Panc1 (cell line): ENCODE data around the gene SRSF7. TPM values are rescaled to one million over a fixed set of nuclear protein-coding genes. Genes with fewer than 3 reads are reported as not detected.

ENCODE experiments used
- ATAC-seq: fragments of 200-7000 bp; cut with Tn5 transposase; 2 replicates; pipeline ENCODE4 v1.9.1; 2020; ENCODE audit warnings: mild to moderate bottlenecking, moderate library complexity
- BruUV-seq: library from RNA; stranded (reverse); fragments of 400-500 nt; replicated peaks from 2 replicates; lab custom pipeline; 2021; lab: Mats Ljungman, UMichigan
- CTCF ChIA-PET: fragments of 300-600 bp; sonication (Branson Sonifier 250); formaldehyde crosslinking; loops from one replicate; lab custom pipeline; 2022; ENCODE audit warnings: antibody characterized with exemption; lab: Charles Lee
- POLR2A ChIA-PET: fragments of 300-600 bp; sonication (Branson Sonifier 250); formaldehyde crosslinking; loops from one replicate; lab custom pipeline; 2022; ENCODE audit warnings: antibody characterized with exemption; lab: Charles Lee
- DNase-seq: peaks from one replicate; pipeline ENCODE4 v3.0.0-alpha.2; 2010; ENCODE audit warnings: low read depth, low spot score
- H3K27ac ChIP-seq: 2 replicates; pipeline ENCODE4 v1.5.1; 2011; ENCODE audit warnings: mild to moderate bottlenecking, low read length, inconsistent platforms
- H3K27me3 ChIP-seq: fragments of 200-500 bp; sonication (Bioruptor generic); 2 replicates; pipeline ENCODE4 v1.6.0; 2014; ENCODE audit warnings: low read length, inconsistent platforms; ENCODE audit not compliant: control insufficient read depth, insufficient read depth
- H3K36me3 ChIP-seq: fragments of 200-500 bp; sonication (Bioruptor generic); 2 replicates; pipeline ENCODE4 v1.5.1; 2014; ENCODE audit warnings: inconsistent platforms, mild to moderate bottlenecking, low read length, moderate library complexity; ENCODE audit not compliant: control insufficient read depth, insufficient read depth
- H3K4me1 ChIP-seq: 2 replicates; pipeline ENCODE4 v1.5.1; 2011; ENCODE audit warnings: inconsistent platforms, mild to moderate bottlenecking, low read length, moderate library complexity; ENCODE audit not compliant: control insufficient read depth, insufficient read depth
- H3K4me3 ChIP-seq, 2 experiments: 2 replicates each; pipeline ENCODE4 v1.5.1; 2011 to 2012; ENCODE audit warnings: low read depth in 2 of 2, low read length in 2 of 2, mild to moderate bottlenecking in 2 of 2, inconsistent platforms in 1 of 2, moderate library complexity in 1 of 2
- H3K9me3 ChIP-seq: fragments of 200-500 bp; sonication (Bioruptor generic); 2 replicates; pipeline ENCODE4 v1.5.1; 2014; ENCODE audit warnings: low read depth, mild to moderate bottlenecking, inconsistent platforms, low read length, moderate library complexity; ENCODE audit not compliant: control insufficient read depth, insufficient read depth
- CTCF ChIP-seq: fragments of 450-650 bp; IDR thresholded peaks from 2 replicates; pipeline ENCODE4 v1.5.1; 2017; ENCODE audit warnings: mild to moderate bottlenecking
- POLR2AphosphoS5 ChIP-seq: IDR thresholded peaks from 2 replicates; pipeline ENCODE4 v1.6.1; 2012; ENCODE audit warnings: mild to moderate bottlenecking, low read depth, low read length, moderate library complexity
- REST ChIP-seq, 2 experiments: IDR thresholded peaks; 2 replicates each; pipeline ENCODE4 v1.6.1; 2011 to 2012; ENCODE audit warnings: low read depth in 2 of 2, control low read depth in 1 of 2, low read length in 1 of 2, mild to moderate bottlenecking in 1 of 2, moderate library complexity in 1 of 2; ENCODE audit not compliant: insufficient read depth in 1 of 2
- SIN3A ChIP-seq: IDR thresholded peaks from 2 replicates; pipeline ENCODE4 v1.6.1; 2012; ENCODE audit warnings: low read depth, mild to moderate bottlenecking, low read length, moderate library complexity, borderline replicate concordance; ENCODE audit not compliant: insufficient read depth
- TCF7L2 ChIP-seq: IDR thresholded peaks from 2 replicates; pipeline ENCODE4 v1.6.1; 2011; ENCODE audit warnings: mild to moderate bottlenecking, low read depth, low read length, inconsistent platforms
- in situ Hi-C: cut with HindIII; loops from 2 replicates; pipeline ENCODE4 v1.10.0; 2016; ENCODE audit warnings: low sequenced_read_pairs, low pct_unique_long_range_greater_than_20kb
- intact Hi-C: fragments of 100-400 bp; cut with micrococcal nuclease; formaldehyde crosslinking; loops from one replicate; pipeline ENCODE4 v1.10.0; 2022; ENCODE audit not compliant: unreplicated experiment
- total RNA-seq: library from RNA; stranded (reverse); gene quantifications from one replicate; pipeline ENCODE4 v1.2.1, GENCODE V29; 2021; ENCODE audit not compliant: unreplicated experiment

The SRSF7 gene
- total RNA-seq, 1 experiment from 2014 or later: 220 TPM

DNA sequence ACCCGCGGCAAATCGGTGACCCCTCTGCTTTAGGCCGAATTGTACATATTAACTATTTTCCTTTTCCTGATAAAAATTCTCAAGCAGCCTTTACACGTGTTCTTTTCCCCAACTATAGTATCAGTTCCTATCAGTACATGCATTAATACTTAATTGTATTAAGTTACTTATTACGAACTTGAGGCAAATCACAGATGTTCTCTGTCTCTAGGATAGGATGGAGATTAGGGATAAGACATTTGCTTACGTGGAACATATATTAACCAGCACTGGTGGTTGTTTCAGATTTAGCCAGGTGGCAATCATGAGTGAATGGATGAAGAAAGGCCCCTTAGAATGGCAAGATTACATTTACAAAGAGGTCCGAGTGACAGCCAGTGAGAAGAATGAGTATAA, 27.5 kb upstream of the SRSF7 start:
- no peaks in the 10 kb centered on the region for H3K27me3 ChIP-seq
- ATAC-seq (no peak), DNase-seq (no peak)
- intact Hi-C loops: no loop called here
- BruUV-seq: no TSS peak
- H3K4me1 ChIP-seq: peaks cover 3% of the 10 kb centered on the region; the same call in 1 of the 2 replicates
- in situ Hi-C loops: no loop called here
- ChIA-PET POLR2A (interaction anchor here (0.5 kb wide), 1 partner anchor 178 kb away, joined by 6 read pairs; no protein-coding TSS in a partner anchor), CTCF (no interaction called here)
- no peak for TF ChIP-seq POLR2AphosphoS5
- no peak for TF ChIP-seq CTCF
- no peak for TF ChIP-seq TCF7L2
- no peak for TF ChIP-seq REST (IDR thresholded peaks at IDR 0.05; ENCODE audit: insufficient read depth in 1 of 2, low read depth in 2 of 2, low read length in 1 of 2)
- TF ChIP-seq SIN3A: no peak
- H3K4me3 ChIP-seq: peak overlapping the region; percentile 75 to 97
- peak overlapping the region; percentile 93 for H3K27ac ChIP-seq
- H3K9me3 ChIP-seq: no peaks in the 10 kb centered on the region
- H3K36me3 ChIP-seq: no peaks in the 10 kb centered on the region; the same call in 1 of the 2 replicates

- Histone ChIP-seq H3K27me3 (no peaks in the 10 kb centered on the region), H3K9me3 (no peaks in the 10 kb centered on the region), H3K36me3 (no peaks in the 10 kb centered on the region; the same call in 1 of the 2 replicates), H3K27ac (no peak overlapping the region), H3K4me3 (no peak overlapping the region), H3K4me1 (peaks cover 3% of the 10 kb centered on the region; the same call in 1 of the 2 replicates)
- no TSS peak for BruUV-seq
- no peak for TF ChIP-seq REST (IDR thresholded peaks at IDR 0.05; ENCODE audit: insufficient read depth in 1 of 2, low read depth in 2 of 2, low read length in 1 of 2)
- TF ChIP-seq CTCF: no peak
- no peak for TF ChIP-seq TCF7L2
- no peak for TF ChIP-seq POLR2AphosphoS5
- TF ChIP-seq SIN3A: no peak
- intact Hi-C loops (no loop called here), in situ Hi-C loops (no loop called here)
- ChIA-PET POLR2A (interaction anchor here (0.7 to 2.1 kb wide), 2 partner anchors 25 to 137 kb away, joined by 3 to 7 read pairs; partner anchors contain the start of gene SRSF7), CTCF (no interaction called here)
- no peak for DNase-seq
- no peak for ATAC-seq
Observed at GRCh38 chr2:38776531-38776930, 25.4 kb upstream of the SRSF7 start.
